ENCODE results near the gene TRMU.
A peak's percentile ranks its signal among the peaks of the same experiment; 100 is the strongest.

TRMU gene

GRCh38 chr22:46327691-46328465, 7.6 kb upstream of the TRMU start:
- no peak overlapping the region for H3K4me3 ChIP-seq (ENCODE audit: low read depth, low read length)
- DNase-seq (ENCODE audit: low read depth) = no peak
- no peak for TF ChIP-seq CTCF (IDR thresholded peaks at IDR 0.05; ENCODE audit: low read depth, low read length, missing control alignments)

- TF ChIP-seq CTCF (IDR thresholded peaks at IDR 0.05; ENCODE audit: low read depth, low read length, missing control alignments) = no peak
- DNase-seq (ENCODE audit: low read depth) = no peak
- H3K4me3 ChIP-seq (ENCODE audit: low read depth, low read length) = no peak overlapping the region
Observed at GRCh38 chr22:46328797-46329196, 6.7 kb upstream of the TRMU start.

GRCh38 chr22:46329616-46330015, 5.9 kb upstream of the TRMU start:
- DNase-seq (ENCODE audit: low read depth) = no peak
- H3K4me3 ChIP-seq (ENCODE audit: low read depth, low read length) = no peak overlapping the region
- no peak for TF ChIP-seq CTCF (IDR thresholded peaks at IDR 0.05; ENCODE audit: low read depth, low read length, missing control alignments)

GRCh38 chr22:46330426-46330825, 5.1 kb upstream of the TRMU start:
- H3K4me3 ChIP-seq (ENCODE audit: low read depth, low read length) = no peak overlapping the region
- no peak for DNase-seq (ENCODE audit: low read depth)
- no peak for TF ChIP-seq CTCF (IDR thresholded peaks at IDR 0.05; ENCODE audit: low read depth, low read length, missing control alignments)

- no peak for DNase-seq (ENCODE audit: low read depth)
- no peak overlapping the region for H3K4me3 ChIP-seq (ENCODE audit: low read depth, low read length)
- TF ChIP-seq CTCF (IDR thresholded peaks at IDR 0.05; ENCODE audit: low read depth, low read length, missing control alignments) = no peak
Observed at GRCh38 chr22:46331496-46331895, 4.0 kb upstream of the TRMU start.

- DNase-seq (ENCODE audit: low read depth) = no peak
- no peak for TF ChIP-seq CTCF (IDR thresholded peaks at IDR 0.05; ENCODE audit: low read depth, low read length, missing control alignments)
- peak overlapping the region; percentile 87 for H3K4me3 ChIP-seq (ENCODE audit: low read depth, low read length)
Observed at GRCh38 chr22:46336119-46337078, 885 bp downstream of the TRMU start.

Measured in GM12864 (cell line).